HG03097 (cell line): ENCODE data around the gene TMX1.
"Not testable (repeated sequence)": the region's sequence is repeated elsewhere in the genome, so short reads cannot be mapped to it uniquely, and the experiment has no call there.

Experiments
- ATAC-seq: cut with Tn5 transposase; IDR thresholded peaks from one replicate; pipeline ENCODE4 v1.9.1; 2021; ENCODE audit not compliant: unreplicated experiment, low FRiP score

Gene TMX1, protein sequence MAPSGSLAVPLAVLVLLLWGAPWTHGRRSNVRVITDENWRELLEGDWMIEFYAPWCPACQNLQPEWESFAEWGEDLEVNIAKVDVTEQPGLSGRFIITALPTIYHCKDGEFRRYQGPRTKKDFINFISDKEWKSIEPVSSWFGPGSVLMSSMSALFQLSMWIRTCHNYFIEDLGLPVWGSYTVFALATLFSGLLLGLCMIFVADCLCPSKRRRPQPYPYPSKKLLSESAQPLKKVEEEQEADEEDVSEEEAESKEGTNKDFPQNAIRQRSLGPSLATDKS

DNA sequence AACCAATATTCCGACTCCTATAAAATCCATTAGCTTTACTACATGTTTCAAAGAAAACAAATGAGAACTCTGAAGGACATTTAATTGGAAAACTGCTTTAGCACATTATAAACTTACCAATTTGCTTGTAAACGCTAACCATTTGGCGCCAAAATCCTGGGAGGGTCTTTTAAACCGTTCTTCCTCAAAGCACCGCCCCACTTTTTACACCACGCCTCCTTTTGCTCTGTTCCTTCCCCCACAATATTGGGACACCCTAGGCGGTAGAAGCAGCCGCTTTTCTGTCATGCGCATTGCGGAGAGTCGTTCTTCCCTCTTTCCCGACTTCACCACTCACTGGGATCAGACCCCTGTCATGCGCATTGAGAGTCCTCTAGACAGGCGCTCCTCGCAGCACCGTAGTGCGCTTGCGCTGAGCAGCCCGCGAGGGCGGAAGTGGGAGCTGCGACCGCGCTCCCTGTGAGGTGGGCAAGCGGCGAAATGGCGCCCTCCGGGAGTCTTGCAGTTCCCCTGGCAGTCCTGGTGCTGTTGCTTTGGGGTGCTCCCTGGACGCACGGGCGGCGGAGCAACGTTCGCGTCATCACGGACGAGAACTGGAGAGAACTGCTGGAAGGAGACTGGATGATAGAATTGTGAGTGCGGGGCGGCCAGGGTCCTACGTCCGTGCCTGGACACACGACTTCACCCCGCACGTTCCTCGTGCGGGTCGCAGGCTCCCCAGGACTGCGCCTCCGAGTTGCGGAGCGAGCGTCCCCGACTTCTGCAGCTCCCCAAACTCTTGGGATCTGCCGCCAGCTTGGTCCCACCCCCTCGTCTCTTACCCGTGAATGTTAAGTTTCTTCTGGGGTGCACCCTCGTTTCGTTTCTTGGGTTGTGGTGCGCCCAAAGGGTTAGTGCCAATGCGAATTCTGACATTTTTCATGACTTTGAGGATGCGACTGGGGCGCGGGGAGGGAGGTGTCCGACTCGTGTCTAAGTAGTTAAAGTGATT lies at the start of gene TMX1:
Gene TMX1 (plus strand): TSS at position 435 of the 991 bp plus-strand sequence. CDS start 46 bp downstream, at position 481.
- peak; percentile 96 for ATAC-seq

DNA sequence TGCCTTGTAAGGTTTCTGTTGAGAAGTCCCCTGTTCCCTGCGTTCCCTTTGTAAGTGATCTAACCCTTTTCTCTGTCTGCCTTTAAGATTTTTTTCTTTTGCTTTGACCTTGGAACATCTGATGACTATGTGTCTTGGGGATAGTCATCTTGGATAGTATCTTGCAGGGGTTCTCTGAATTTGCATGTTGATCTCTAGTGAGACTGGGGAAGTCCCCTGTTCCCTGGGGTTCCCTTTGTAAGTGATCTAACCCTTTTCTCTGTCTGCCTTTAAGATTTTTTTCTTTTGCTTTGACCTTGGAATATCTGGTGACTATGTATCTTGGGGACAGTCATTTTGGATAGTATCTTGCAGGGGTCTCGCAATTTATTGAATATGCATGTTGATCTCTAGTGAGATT lies 38.2 kb upstream of the TMX1 start:
- no peak for ATAC-seq

DNA sequence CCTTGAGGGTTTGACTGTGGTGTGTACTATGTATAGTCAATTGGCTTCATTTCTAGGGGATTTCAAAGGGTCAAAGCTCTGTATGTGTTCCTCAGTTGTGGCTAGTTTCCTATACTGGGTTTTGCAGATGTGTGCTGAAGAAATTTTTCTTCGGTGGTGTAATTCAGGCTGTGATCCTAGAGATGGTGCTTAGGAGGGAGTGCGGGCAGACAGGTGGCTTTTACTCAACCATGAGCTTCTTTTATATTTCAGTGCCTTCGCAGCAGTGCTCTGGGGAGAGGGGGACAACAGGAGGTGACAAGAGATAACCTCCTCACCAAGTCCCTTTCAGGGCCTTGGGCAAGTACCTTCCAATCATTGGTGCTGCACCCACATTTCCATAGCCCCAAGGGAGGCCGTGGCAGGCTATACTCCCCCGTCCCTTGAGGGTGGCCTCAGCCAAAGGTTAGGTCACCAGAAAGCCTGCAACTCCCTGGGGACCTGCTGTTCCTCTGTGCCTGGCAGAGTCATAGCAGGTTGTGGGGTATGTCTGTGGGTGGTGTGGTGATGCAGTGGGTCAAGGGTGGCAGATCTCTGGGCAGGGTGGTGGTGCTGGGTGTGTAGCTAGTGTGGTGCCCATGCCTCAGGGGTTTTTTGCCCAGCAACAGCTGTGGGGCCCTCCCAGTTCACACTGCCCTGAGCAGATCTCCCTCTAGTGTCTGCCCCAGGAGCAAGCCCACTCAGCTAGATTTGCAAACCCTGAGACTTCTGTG lies 37.0 kb upstream of the TMX1 start:
- ATAC-seq, result peak; percentile 73

DNA sequence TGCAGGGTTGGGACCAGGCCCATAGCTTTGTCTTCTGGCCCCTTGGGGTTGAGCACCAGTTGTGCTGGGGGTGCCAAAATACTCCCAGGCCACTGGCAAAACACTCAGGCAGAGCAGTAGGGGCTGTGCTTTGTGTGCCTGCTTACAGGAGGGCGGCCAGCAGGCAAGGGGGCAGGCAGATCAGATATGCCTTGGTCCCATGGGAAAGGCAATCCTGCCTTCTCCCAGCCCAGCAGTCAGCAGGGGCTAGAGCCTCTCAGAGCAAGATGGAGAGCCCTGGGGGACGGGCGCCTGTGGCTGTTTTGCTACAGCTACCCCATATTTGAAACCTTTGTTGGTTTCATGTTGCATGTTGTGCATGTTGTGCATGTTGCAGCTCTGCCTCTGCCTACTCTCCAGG lies 36.2 kb upstream of the TMX1 start:
- no peak for ATAC-seq

DNA sequence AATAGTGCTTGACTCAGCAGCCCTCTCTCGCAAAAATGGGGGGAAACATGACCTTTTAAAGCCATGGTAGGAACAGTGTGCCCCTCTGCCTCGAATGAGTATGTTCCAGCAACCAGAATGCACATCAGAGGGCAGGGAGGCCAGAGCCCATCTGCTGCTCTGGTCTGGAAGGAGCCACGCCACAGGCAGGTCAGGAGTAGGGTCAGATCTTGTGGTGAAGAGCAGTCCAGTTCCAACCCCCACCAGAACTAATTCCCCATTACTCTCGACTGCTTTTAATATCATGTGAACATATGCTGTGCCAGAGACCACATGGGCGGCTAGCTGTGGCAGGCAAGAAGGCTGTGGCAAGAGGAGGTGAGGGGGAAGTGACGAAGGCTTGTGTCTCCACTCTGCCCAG lies 34.6 kb upstream of the TMX1 start:
- ATAC-seq, result no peak

DNA sequence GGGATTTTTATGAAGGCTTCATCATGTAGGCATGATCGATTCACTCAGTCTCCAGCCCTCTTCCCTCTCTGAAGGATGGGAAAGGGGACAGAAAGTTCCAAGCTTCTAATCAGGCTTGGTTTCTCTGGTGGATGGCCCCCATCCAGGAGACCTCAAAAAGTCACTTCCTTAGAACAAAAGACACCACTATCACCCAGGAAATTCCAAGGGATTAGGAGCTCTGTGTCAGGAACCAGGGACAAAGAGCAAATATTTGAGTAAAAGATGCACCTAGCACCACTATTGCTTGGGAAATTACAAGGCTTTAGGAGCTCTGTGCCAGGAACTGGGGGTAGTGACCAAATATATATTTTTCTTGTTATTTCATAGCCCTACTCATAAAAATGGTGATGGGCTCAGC lies 33.6 kb upstream of the TMX1 start:
- no peak for ATAC-seq

DNA sequence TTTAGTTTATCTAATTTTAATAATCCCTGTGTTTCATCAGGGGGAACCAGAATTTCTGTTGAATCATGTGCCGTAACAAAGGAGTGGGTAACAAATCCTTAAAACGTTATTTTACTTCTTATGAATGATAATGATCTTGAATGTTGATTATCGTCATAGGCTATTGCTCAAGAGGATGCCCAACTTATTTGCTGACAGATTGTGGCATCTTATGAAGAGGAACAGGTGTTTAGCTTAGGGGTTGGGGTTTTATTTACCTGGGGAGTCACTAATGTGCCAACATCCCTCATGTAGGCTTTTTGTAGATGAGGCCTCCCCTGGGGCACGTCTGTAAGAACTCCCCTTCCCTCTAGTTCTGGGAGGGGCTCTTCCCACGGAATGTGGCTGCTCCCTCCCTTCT lies 32.4 kb upstream of the TMX1 start:
- ATAC-seq, result no peak

DNA sequence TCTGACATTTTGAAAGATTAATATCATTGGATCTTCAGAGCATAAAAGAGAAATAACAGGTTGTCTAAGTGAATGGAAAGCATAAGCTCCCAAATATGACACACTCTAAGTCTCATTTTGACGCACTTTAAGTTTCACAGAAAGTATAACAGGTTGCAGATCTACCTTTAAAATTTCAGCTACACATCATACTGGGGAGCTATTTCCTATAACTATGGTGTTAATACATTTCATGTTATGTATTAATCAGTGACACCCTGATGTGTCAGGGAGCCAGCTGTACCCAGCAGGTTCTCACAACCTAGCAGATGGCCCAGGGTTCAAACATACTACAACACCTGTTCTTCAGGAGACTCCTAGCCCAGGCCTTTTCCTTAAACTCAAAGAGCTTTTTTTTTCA lies 31.1 kb upstream of the TMX1 start:
- ATAC-seq, result no peak

DNA sequence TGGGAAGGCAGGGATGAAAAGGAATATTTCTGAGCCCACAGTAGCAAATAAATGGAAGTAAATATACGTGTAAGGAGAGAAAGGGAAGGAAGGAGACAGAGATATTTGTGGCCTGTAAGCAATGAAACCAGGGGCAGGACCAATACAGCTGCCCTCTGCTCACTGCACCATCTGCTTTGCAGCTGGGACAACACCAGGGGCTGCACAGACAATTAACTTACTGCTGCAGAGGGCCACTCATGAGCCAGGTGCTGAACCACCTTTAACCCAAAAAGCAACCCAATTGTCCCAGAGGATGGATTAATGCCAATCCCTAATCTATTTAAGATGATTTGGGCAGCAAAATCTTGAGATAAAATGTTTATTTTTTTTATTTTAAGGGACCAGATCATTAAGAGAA lies 30.6 kb upstream of the TMX1 start:
- ATAC-seq, result no peak

DNA sequence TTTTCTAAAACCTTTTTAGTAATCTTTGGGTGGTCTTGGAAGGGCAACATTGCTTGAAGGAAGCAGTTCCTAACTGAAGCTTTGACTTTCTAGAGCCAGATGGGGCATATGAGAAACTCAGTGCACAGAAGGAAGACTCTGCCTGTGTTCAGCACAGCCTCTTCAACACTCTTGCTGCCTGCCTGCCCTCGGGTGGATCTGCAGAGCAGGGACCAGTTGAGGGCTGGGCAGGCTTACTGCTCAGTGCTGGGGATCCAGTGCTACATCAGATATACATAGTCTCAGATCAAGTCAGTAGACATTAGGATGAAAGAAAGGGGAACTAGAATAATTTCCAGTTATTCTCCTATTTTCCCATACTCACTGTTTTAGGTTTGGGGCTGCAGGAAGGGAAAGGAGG lies 29.5 kb upstream of the TMX1 start:
- ATAC-seq, result no peak

DNA sequence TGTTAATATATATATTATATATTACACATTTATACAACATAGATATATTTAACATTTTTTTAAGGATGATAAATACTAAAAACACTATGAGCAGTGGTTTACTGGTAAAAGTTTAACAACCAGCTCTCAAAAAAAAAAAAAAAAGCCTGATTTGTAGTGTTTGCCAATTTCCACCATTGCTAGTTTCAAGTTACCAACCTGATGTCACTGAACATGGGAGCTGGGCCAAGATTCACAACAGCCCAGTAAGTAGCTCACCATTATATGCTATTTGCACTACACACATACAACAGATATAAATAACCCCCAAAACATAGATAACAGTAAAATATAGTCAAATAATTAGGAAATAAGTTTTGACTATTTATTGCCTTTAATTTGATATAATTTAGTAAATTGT lies 28.9 kb upstream of the TMX1 start:
- ATAC-seq, result no peak

DNA sequence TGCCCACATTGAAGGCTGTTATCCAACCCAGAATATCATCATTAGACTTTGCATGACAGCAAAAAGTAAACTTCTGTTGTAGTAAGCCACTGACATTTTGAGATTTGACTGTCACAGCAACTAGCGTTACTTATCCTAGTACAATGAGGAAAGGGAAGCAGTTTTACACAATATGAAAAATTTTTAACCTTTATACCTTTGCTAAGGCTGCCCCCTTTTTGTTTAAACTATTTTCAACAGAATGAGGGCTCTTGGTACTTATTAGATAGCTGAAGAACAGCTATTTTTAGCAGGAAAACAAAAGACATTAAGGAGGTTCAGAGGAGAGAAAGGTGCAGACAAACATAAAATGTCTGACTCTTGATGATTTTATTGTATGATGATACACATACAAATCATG lies 23.4 kb upstream of the TMX1 start:
- no peak for ATAC-seq

DNA sequence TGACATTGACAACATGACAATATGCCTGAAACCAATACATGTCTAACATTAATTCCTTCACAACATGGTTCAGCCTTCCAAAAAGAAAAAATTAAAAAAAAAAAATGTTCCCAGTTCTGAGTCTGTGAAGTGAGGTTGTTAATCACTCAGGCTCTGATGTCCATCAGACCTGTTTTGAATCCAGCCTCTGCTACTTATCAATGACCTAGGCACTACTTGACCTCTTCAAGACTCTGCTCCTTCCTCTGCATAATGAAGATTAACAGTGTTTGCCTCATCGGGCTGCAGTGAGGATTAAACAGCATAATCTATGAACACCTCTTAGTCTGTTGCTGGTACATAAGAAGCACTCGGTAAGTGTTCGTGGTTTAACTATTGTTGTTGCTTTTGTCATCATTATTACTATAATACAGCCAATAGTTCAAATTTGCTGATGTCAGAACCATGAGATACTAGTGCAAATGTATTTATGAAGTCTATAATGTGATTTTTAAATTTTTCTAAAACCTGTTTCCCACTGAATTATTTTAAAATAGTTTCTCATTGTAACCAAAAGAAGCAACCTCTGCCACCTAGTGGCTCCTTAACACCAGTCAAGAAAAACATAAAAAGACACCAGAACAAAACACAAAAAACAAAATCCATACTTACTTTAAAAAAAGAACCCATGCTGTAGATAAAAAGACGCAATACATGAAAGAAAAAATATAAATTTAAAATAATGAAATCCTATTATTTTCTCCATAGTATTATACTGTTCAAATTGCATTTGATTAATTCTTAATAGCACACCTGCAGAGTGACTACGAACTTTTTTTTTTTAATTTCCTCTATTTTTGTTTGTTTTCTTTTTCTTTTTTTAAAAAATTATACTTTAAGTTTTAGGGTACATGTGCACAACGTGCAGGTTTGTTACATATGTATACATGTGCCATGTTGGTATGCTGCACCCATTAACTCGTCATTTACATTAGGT lies 20.3 kb upstream of the TMX1 start:
- no peak for ATAC-seq

DNA sequence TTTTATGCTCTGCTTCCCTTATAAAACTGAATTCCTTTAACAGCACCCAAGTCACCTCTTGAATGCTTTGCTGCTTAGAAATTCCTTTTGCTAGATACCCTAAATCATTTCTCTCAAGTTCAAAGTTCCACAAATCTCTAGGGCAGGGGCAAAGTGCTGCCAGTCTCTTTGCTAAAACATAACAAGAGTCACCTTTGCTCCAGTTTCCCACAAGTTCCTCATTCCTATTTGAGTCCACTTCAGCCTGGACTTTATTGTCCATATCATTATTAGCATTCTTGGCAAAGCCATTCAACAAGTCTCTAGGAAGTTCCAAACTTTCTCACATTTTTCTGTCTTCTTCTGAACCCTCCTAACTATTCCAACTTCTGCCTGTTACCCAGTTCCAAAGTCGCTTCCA lies 16.6 kb upstream of the TMX1 start:
- not testable (repeated sequence) for ATAC-seq

DNA sequence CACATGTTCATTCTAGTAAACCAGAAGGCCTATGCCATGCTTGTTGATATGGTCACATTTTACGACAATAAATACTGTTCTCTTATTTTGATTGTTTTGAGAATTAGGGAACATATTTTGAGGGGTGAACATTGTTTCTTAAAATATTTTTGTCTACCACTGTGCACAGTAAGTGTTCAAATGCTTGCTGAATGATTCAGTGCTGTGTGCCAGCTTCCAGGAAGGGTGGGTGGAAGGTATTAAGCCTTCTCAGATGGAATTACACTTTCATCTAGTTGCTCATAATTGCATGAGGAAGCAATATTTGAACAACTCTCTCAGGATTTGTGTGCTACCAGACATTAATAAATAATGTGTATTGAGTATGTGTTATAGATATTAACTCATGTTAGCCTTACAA lies 15.5 kb upstream of the TMX1 start:
- ATAC-seq, result no peak

DNA sequence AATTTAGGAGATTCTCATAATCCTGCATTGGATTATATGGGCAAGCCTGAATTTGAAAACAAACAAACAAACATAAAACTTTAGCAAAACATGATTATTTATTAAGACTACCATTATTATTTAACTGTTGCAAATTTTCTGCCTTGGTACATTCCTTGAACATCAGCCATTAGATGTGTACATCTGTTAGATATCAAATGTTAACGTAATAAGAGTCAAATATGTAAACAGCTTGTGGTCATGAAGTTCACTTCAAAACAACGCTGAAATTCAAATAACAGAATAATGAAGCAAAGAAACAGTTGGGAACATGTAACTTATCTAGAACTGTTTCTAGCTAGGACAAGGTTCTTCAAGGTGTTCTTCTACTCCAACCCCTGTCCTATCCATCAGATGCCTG lies 14.3 kb upstream of the TMX1 start:
- ATAC-seq, result no peak

DNA sequence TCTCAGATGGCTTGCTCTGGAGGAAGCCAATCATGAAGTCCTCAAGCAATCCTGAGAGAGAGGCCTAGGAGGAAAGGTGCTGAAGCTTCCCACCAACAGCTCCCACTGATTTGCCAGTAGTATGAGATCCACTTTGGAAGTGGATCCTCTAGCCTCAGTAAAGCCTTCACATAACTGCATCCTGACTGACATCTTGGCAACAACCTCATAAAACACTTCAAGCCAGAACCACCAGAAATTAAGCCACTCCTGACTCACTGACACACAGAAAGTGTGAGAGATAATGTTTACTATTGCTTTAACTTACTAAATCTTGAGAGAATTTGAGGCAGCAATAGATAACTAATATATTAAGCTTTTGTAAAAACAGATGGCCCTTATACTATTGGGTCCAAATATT lies 11.7 kb upstream of the TMX1 start:
- ATAC-seq, result no peak

DNA sequence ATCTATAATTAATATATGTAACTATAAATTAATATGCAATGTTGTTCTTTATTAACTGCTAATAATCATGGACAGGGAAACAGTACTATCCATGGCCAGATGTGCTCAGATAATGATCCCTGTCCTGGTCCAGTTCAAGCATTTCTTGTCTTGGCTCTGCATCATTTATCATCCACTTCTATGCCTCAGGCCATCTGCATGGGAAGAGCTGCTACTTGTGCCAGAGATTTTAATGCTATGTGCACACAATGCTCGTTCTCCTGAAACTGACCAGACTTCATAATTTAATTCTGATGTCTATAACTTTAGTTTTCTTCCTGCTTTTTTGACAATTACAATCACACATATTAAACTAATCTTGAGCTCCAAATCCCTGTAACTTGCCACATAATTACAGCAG lies 11.2 kb upstream of the TMX1 start:
- no peak for ATAC-seq

DNA sequence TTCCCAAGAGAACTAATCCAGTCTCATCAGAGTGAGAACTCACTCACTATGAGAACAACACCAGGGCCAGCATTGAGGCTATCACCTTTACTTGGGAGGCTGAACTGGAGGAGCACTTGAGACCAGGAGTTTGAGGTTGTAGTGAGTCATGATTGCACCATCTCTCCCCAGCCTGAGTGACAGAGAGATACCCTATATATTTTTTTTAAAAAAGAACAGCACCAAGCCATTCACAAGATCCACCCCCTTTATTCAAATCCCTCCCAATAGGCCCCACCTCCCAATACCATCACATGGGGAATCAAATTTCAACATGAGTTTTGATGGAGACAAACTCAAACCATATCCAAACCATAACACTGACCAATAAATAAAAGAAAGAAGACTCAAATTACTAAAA lies 3.7 kb upstream of the TMX1 start:
- no peak for ATAC-seq

DNA sequence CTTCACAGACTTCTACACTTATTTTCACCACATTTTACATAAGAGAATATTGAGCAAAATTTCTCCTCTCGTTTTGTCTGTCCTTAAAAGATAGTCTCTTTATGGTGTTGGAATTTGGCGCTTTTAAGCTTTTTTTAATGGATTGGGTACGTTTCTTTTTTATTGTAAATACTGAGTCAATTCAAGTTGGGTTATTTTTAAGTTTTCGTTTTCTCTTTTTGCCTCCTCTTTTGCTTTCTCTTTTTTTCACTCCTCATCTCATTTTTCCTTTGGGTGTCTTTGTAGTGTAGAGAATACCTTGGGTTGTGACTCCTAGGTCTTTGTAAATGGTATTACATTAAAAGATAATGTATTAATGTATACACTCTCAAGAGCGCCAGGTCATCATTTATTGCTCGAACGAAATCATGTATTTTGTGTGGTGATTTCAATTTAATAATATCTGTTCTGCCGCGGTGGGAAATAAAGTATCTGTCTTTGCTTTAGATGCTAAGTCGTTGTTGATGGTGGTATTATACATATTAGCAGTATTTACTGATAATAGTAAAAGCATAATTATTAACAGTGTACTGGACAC lies 845 bp downstream of the TMX1 start:
- ATAC-seq, result no peak
